IMR-90 (cell line): Measurements from ENCODE around the gene ZNRF3. TPM values are rescaled to one million over a fixed set of nuclear protein-coding genes. Genes with fewer than 3 reads are reported as not detected.

ENCODE experiments used
- ATAC-seq: fragments of 200-7000 bp; cut with Tn5 transposase; 2 replicates; pipeline ENCODE4 v1.9.1; 2020; ENCODE audit warnings: low read depth, mild to moderate bottlenecking, moderate library complexity
- BruUV-seq: library from RNA; stranded (reverse); fragments of 400-500 nt; replicated peaks from 2 replicates; lab custom pipeline; 2021; lab: Mats Ljungman, UMichigan
- CTCF ChIA-PET: fragments of 300-600 bp; formaldehyde crosslinking; extraction: SDS; loops from one replicate; lab custom pipeline; 2021; ENCODE audit warnings: antibody characterized with exemption; lab: Yijun Ruan, JAX
- POLR2A ChIA-PET: fragments of 300-600 bp; sonication (Branson Sonifier 250); formaldehyde crosslinking; loops from one replicate; lab custom pipeline; 2022; ENCODE audit warnings: antibody characterized with exemption; ENCODE audit not compliant: unreplicated experiment; lab: Charles Lee
- DNase-seq: peaks from one replicate; pipeline ENCODE4 v3.0.0; 2013
- H2AFZ ChIP-seq: replicated peaks from 2 replicates; pipeline ENCODE3; 2013; ENCODE audit warnings: low read length, mild to moderate bottlenecking; ENCODE audit not compliant: poor library complexity
- H2AK5ac ChIP-seq: 2 replicates; pipeline ENCODE4 v1.6.1; 2013; ENCODE audit warnings: low read depth, low read length, inconsistent platforms
- H2AK9ac ChIP-seq: replicated peaks from 2 replicates; pipeline ENCODE3; 2013; ENCODE audit warnings: mild to moderate bottlenecking, low read depth, low read length, moderate library complexity; ENCODE audit not compliant: poor library complexity
- H2BK120ac ChIP-seq: 2 replicates; pipeline ENCODE4 v1.6.1; 2013; ENCODE audit warnings: low read depth, low read length, inconsistent platforms
- H2BK15ac ChIP-seq: 3 replicates; pipeline ENCODE4 v1.6.1; 2013; ENCODE audit warnings: low read depth, low read length, inconsistent platforms
- H2BK20ac ChIP-seq: 2 replicates; pipeline ENCODE4 v1.6.1; 2013; ENCODE audit warnings: low read depth, mild to moderate bottlenecking, inconsistent platforms, low read length, moderate library complexity
- H2BK5ac ChIP-seq: 2 replicates; pipeline ENCODE4 v1.6.1; 2013; ENCODE audit warnings: mild to moderate bottlenecking, low read depth, low read length, inconsistent platforms; ENCODE audit not compliant: poor library complexity, severe bottlenecking
- H3K14ac ChIP-seq: replicated peaks from 2 replicates; pipeline ENCODE4 v1.6.1; 2013; ENCODE audit warnings: low read depth, low read length, inconsistent platforms
- H3K18ac ChIP-seq: 2 replicates; pipeline ENCODE4 v1.6.1; 2013; ENCODE audit warnings: low read depth, low read length, control low read depth
- H3K23ac ChIP-seq: 2 replicates; pipeline ENCODE4 v1.6.1; 2013; ENCODE audit warnings: low read depth, low read length, inconsistent platforms
- H3K27ac ChIP-seq: 2 replicates; pipeline ENCODE4 v1.5.1; 2013; ENCODE audit warnings: mild to moderate bottlenecking, control low read depth, low read length; ENCODE audit not compliant: insufficient read depth
- H3K27me3 ChIP-seq: 2 replicates; pipeline ENCODE4 v1.6.1; 2013; ENCODE audit warnings: low read length; ENCODE audit not compliant: control insufficient read depth, insufficient read depth
- H3K36me3 ChIP-seq: 2 replicates; pipeline ENCODE4 v1.6.1; 2013; ENCODE audit warnings: low read length, mixed read lengths; ENCODE audit not compliant: control insufficient read depth, insufficient read depth
- H3K4ac ChIP-seq: 2 replicates; pipeline ENCODE4 v1.6.1; 2013; ENCODE audit warnings: low read depth, low read length, inconsistent platforms
- H3K4me1 ChIP-seq: 2 replicates; pipeline ENCODE4 v1.6.1; 2013; ENCODE audit warnings: low read length, mixed read lengths; ENCODE audit not compliant: control insufficient read depth, insufficient read depth
- H3K4me2 ChIP-seq: 2 replicates; pipeline ENCODE4 v1.6.1; 2013; ENCODE audit warnings: low read depth, mild to moderate bottlenecking, control low read depth, low read length, moderate library complexity
- H3K4me3 ChIP-seq: 2 replicates; pipeline ENCODE4 v1.5.1; 2013; ENCODE audit warnings: low read depth, mild to moderate bottlenecking, control low read depth, low read length, moderate library complexity; ENCODE audit not compliant: insufficient read depth
- H3K56ac ChIP-seq: 2 replicates; pipeline ENCODE4 v1.6.1; 2013; ENCODE audit warnings: low read length, inconsistent platforms; ENCODE audit not compliant: insufficient read depth; ENCODE audit errors: extremely low read depth
- H3K79me1 ChIP-seq, 2 experiments: 2 replicates each; pipeline ENCODE4 v1.6.1; 2013; ENCODE audit warnings: low read length in 2 of 2, inconsistent platforms in 1 of 2, low read depth in 1 of 2
- H3K9ac ChIP-seq: 2 replicates; pipeline ENCODE4 v1.6.1; 2013; ENCODE audit warnings: low read depth, low read length, control low read depth
- H3K9me1 ChIP-seq: 2 replicates; pipeline ENCODE4 v1.6.1; 2013; ENCODE audit warnings: low read length, inconsistent platforms; ENCODE audit not compliant: insufficient read depth
- H3K9me3 ChIP-seq: 2 replicates; pipeline ENCODE4 v1.6.1; 2013; ENCODE audit warnings: low read length; ENCODE audit not compliant: control insufficient read depth, insufficient read depth
- H4K20me1 ChIP-seq: 2 replicates; pipeline ENCODE4 v1.6.1; 2013; ENCODE audit warnings: low read length, inconsistent platforms; ENCODE audit not compliant: insufficient read depth
- H4K5ac ChIP-seq: 2 replicates; pipeline ENCODE4 v1.6.1; 2013; ENCODE audit warnings: mild to moderate bottlenecking, low read depth, low read length, control low read depth
- H4K8ac ChIP-seq, 2 experiments: 2 replicates each; pipeline ENCODE4 v1.6.1; 2013; ENCODE audit warnings: low read depth in 2 of 2, low read length in 2 of 2, control low read depth in 1 of 2, inconsistent platforms in 1 of 2
- H4K91ac ChIP-seq: 2 replicates; pipeline ENCODE4 v1.6.1; 2013; ENCODE audit warnings: low read depth, low read length, inconsistent platforms; ENCODE audit not compliant: insufficient read depth
- BHLHE40 ChIP-seq: fragments of 150-350 bp; IDR thresholded peaks from 2 replicates; pipeline ENCODE4 v1.6.1; 2016; ENCODE audit warnings: mild to moderate bottlenecking, low read depth, low read length
- CEBPB ChIP-seq: IDR thresholded peaks from 2 replicates; pipeline ENCODE4 v1.6.1; 2012; ENCODE audit warnings: low read depth, low read length, improper control_type of control experiment
- CHD1 ChIP-seq: IDR thresholded peaks from 2 replicates; pipeline ENCODE4 v1.6.1; 2012; ENCODE audit warnings: low read depth, low read length, improper control_type of control experiment
- FOS ChIP-seq: fragments of 150-350 bp; IDR thresholded peaks from 2 replicates; pipeline ENCODE4 v1.6.1; 2016; ENCODE audit warnings: low read depth, low read length
- MAZ ChIP-seq: IDR thresholded peaks from 2 replicates; pipeline ENCODE4 v1.6.1; 2012; ENCODE audit warnings: low read depth, mild to moderate bottlenecking, low read length, improper control_type of control experiment, moderate library complexity, borderline replicate concordance
- MXI1 ChIP-seq: IDR thresholded peaks from 2 replicates; pipeline ENCODE4 v1.6.1; 2012; ENCODE audit warnings: low read depth, mild to moderate bottlenecking, low read length, moderate library complexity, borderline replicate concordance
- NFE2L2 ChIP-seq: fragments of 150-350 bp; IDR thresholded peaks from 2 replicates; pipeline ENCODE4 v1.6.1; 2016; ENCODE audit warnings: low read depth, mild to moderate bottlenecking, low read length
- RCOR1 ChIP-seq: IDR thresholded peaks from 2 replicates; pipeline ENCODE4 v1.6.1; 2012; ENCODE audit warnings: mild to moderate bottlenecking, low read length, improper control_type of control experiment; ENCODE audit not compliant: insufficient replicate concordance
- WGBS, 2 experiments: methylation state at CpG; one replicate each; pipeline versions ENCODE4 v1.1.5 to v1.1.7; 2013; ENCODE audit warnings: missing lambda C conversion rate in 2 of 2; ENCODE audit not compliant: insufficient read length in 1 of 2; ENCODE audit errors: extremely low coverage in 2 of 2; 5-methylcytosine and 5-hydroxymethylcytosine counted together
- dilution Hi-C: fragments of 300-500 bp; cut with HindIII; formaldehyde crosslinking; loops from one replicate; pipeline ENCODE4 v1.14.3; 2018; ENCODE audit warnings: low sequenced_read_pairs; ENCODE audit not compliant: unreplicated experiment
- in situ Hi-C: fragments of 300-500 bp; cut with MboI; formaldehyde crosslinking; loops from 3 replicates; pipeline ENCODE4 v1.14.3; 2019; ENCODE audit warnings: low sequenced_read_pairs, inconsistent platforms, mixed read lengths
- intact Hi-C: fragments of 100-400 bp; cut with micrococcal nuclease; formaldehyde crosslinking; loops from 2 replicates; pipeline ENCODE4 v1.10.0; 2022
- polyA plus RNA-seq, 3 experiments: library from polyadenylated mRNA; depleted of rRNA; stranded (reverse); fragments of >200 nt; gene quantifications; 2 replicates each; pipeline ENCODE4 v1.2.3, GENCODE V29; 2012; ENCODE audit warnings: low replicate concordance in 1 of 3
- total RNA-seq: library from RNA; depleted of rRNA; stranded (reverse); fragments of >200 nt; gene quantifications from 2 replicates; pipeline ENCODE4 v1.2.3, GENCODE V29; 2012
- TF ChIP-seq, protein P1 (sequence below): fragments of 150-350 bp; IDR thresholded peaks from 2 replicates; pipeline ENCODE4 v1.6.1; 2016; ENCODE audit warnings: low read depth, mild to moderate bottlenecking, low read length, moderate library complexity, borderline replicate concordance
- TF ChIP-seq, protein P2 (sequence below): fragments of 150-350 bp; IDR thresholded peaks from 2 replicates; pipeline ENCODE4 v1.6.1; 2017; ENCODE audit warnings: mild to moderate bottlenecking, antibody characterized with exemption, low read length, low read depth
- TF ChIP-seq, protein P3 (sequence below): conservative IDR thresholded peaks from 2 replicates; pipeline ENCODE4 v1.5.1; 2012; ENCODE audit warnings: mild to moderate bottlenecking, low read depth, low read length, improper control_type of control experiment

Gene ZNRF3
- total and polyA plus RNA-seq, 2 of the 4 experiments (the other 2 are of a cell fraction) = 1.4 to 2.4 TPM

DNA sequence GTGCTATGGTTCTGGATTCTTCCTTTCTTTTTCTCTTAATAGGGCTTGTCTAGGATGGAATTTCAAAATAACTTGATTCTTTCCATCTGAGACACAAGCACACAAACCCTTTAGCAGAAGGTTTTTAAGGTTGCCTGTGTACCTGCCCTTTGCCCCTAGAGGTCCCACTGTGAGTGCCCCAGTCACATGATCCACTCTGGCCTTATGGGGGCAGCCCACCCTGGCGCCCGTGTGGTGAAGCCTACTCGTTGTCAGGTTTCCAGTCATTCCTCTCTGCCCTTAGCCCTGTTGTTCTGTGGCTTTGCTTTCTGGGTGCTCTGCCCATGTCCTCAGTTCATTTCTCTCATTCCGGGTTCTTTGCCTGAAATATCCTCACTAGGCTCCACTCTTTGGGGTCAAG is 51.8 kb downstream of the ZNRF3 start:
- peaks cover 4% of the 10 kb centered on the region; the same call in 1 of the 2 replicates for H3K4me1 ChIP-seq
- dilution Hi-C loops (no loop called here), in situ Hi-C loops (no loop called here), intact Hi-C loops (no loop called here)
- H3K9me3 ChIP-seq = no peaks in the 10 kb centered on the region
- H3K27me3 ChIP-seq = no peaks in the 10 kb centered on the region
- H3K18ac ChIP-seq = no peak overlapping the region
- H3K9ac ChIP-seq = no peak overlapping the region
- no peak overlapping the region for H3K27ac ChIP-seq
- no peaks in the 10 kb centered on the region for H3K36me3 ChIP-seq
- WGBS, 2 experiments = 96% methylated on average over 3 of the region's 4 CpGs; no CpG with 5 or more reads in 1 of the 2 experiments
- no peak overlapping the region for H3K56ac ChIP-seq
- H3K23ac ChIP-seq = no peak overlapping the region
- no peak overlapping the region for H2BK15ac ChIP-seq
- H2BK20ac ChIP-seq = no peak overlapping the region
- H3K9me1 ChIP-seq = peaks cover 12% of the 10 kb centered on the region; the same call in 1 of the 2 replicates
- H2AK9ac ChIP-seq = no peak overlapping the region
- H3K4ac ChIP-seq = no peak overlapping the region
- H2BK120ac ChIP-seq = no peak overlapping the region
- no peak overlapping the region for H2BK5ac ChIP-seq
- peaks cover 15 to 36% of the 10 kb centered on the region in 2 experiments; a peak in 3 of 4 replicates for H3K79me1 ChIP-seq
- POLR2A ChIA-PET = no interaction called here
- no peak overlapping the region for H3K4me3 ChIP-seq
- ATAC-seq (no peak), DNase-seq (no peak)
- no peak overlapping the region for H2AFZ ChIP-seq
- no peak overlapping the region for H4K5ac ChIP-seq
- TF ChIP-seq CHD1 (no peak), NFE2L2 (no peak), CEBPB (no peak), FOS (no peak), BHLHE40 (no peak), MXI1 (no peak), RCOR1 (no peak), MAZ (no peak)
- TF ChIP-seq, protein P1, sequence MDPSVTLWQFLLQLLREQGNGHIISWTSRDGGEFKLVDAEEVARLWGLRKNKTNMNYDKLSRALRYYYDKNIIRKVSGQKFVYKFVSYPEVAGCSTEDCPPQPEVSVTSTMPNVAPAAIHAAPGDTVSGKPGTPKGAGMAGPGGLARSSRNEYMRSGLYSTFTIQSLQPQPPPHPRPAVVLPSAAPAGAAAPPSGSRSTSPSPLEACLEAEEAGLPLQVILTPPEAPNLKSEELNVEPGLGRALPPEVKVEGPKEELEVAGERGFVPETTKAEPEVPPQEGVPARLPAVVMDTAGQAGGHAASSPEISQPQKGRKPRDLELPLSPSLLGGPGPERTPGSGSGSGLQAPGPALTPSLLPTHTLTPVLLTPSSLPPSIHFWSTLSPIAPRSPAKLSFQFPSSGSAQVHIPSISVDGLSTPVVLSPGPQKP = no peak
- TF ChIP-seq, protein P2, sequence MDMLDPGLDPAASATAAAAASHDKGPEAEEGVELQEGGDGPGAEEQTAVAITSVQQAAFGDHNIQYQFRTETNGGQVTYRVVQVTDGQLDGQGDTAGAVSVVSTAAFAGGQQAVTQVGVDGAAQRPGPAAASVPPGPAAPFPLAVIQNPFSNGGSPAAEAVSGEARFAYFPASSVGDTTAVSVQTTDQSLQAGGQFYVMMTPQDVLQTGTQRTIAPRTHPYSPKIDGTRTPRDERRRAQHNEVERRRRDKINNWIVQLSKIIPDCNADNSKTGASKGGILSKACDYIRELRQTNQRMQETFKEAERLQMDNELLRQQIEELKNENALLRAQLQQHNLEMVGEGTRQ = no peak
- TF ChIP-seq, protein P3, sequence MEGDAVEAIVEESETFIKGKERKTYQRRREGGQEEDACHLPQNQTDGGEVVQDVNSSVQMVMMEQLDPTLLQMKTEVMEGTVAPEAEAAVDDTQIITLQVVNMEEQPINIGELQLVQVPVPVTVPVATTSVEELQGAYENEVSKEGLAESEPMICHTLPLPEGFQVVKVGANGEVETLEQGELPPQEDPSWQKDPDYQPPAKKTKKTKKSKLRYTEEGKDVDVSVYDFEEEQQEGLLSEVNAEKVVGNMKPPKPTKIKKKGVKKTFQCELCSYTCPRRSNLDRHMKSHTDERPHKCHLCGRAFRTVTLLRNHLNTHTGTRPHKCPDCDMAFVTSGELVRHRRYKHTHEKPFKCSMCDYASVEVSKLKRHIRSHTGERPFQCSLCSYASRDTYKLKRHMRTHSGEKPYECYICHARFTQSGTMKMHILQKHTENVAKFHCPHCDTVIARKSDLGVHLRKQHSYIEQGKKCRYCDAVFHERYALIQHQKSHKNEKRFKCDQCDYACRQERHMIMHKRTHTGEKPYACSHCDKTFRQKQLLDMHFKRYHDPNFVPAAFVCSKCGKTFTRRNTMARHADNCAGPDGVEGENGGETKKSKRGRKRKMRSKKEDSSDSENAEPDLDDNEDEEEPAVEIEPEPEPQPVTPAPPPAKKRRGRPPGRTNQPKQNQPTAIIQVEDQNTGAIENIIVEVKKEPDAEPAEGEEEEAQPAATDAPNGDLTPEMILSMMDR = no peak
- no TSS peak for BruUV-seq
- H4K8ac ChIP-seq = no peak overlapping the region
- H4K91ac ChIP-seq = no peak overlapping the region
- no peaks in the 10 kb centered on the region for H4K20me1 ChIP-seq
- CTCF ChIA-PET = no interaction called here
- no peak overlapping the region for H3K4me2 ChIP-seq
- no peak overlapping the region for H2AK5ac ChIP-seq
- no peak overlapping the region for H3K14ac ChIP-seq
